ENCODE measurements around the gene PNPLA3. TPM values are rescaled to one million over a fixed set of nuclear protein-coding genes. Genes with fewer than 3 reads are reported as not detected.

Gene PNPLA3
- total RNA-seq, 8 experiments from 2014 or later, result 1.1 to 16.9 (median 3.0) TPM

GRCh38 chr22:43995798-43996169 lies 72.2 kb downstream of the PNPLA3 start:
- no peak overlapping the region for H3K27ac ChIP-seq
- in situ Hi-C loops (cut with MboI; ENCODE audit: low pct_unique_long_range_greater_than_20kb in 2 of 9, low sequenced_read_pairs in 9 of 9, unreplicated experiment in 9 of 9), result loop anchor here in 7 of 9 experiments (10.0 to 25.0 kb wide), 3 partner anchors 89 to 642 kb away; no protein-coding TSS in a partner anchor

GRCh38 chr22:43996170-43996980 lies 72.8 kb downstream of the PNPLA3 start:
- Histone ChIP-seq H3K27ac (no peak overlapping the region), H3K4me3 (no peak overlapping the region), H3K4me1 (replicated peaks in 1 of 2) (peaks cover 19 to 22% of the 10 kb centered on the region in 2 donors)
- no peak for ATAC-seq (replicated peaks in 6 of 8)
- 67 to 100% (median 94%) methylated on average over 1 to 23 of the region's 45 CpGs; no CpG with 5 or more reads in 3 of the 10 experiments for WGBS, 10 experiments
- in situ Hi-C loops (cut with MboI; ENCODE audit: low pct_unique_long_range_greater_than_20kb in 2 of 9, low sequenced_read_pairs in 9 of 9, unreplicated experiment in 9 of 9), result loop anchor here in 7 of 9 experiments (10.0 to 25.0 kb wide), 3 partner anchors 88 to 641 kb away; no protein-coding TSS in a partner anchor

More at GRCh38 chr22:43995798-43996169, 72.2 kb downstream of the PNPLA3 start:
- no peak for ATAC-seq (replicated peaks in 6 of 8)
- H3K4me1 ChIP-seq (replicated peaks in 1 of 2), result peaks cover 19 to 22% of the 10 kb centered on the region in 2 donors
- H3K4me3 ChIP-seq, result no peak overlapping the region
- 80 to 100% (median 97%) methylated on average over 1 to 6 of the region's 10 CpGs; no CpG with 5 or more reads in 7 of the 10 experiments for WGBS, 10 experiments

GRCh38 chr22:43996981-43997265 lies 73.3 kb downstream of the PNPLA3 start:
- Histone ChIP-seq H3K4me1 (replicated peaks in 1 of 2) (peaks cover 19 to 24% of the 10 kb centered on the region in 2 donors), H3K4me3 (no peak overlapping the region), H3K27ac (no peak overlapping the region)
- 67 to 100% (median 90%) methylated on average over 1 to 5 of the region's 8 CpGs; no CpG with 5 or more reads in 4 of the 10 experiments for WGBS, 10 experiments
- no peak for ATAC-seq (replicated peaks in 6 of 8)
- in situ Hi-C loops (cut with MboI; ENCODE audit: low pct_unique_long_range_greater_than_20kb in 2 of 9, low sequenced_read_pairs in 9 of 9, unreplicated experiment in 9 of 9), result loop anchor here in 7 of 9 experiments (10.0 to 25.0 kb wide), 3 partner anchors 88 to 640 kb away; no protein-coding TSS in a partner anchor

Other genes with a start within 250 kb of the PNPLA3 start
- 1 to 10 TPM; 1.0 to 9.2 (median 2.5) TPM for gene EFCAB6, start 111.5 kb upstream of the PNPLA3 start, total RNA-seq
- 10 to 100 TPM in 5 of 8 experiments, 1 to 10 TPM in 2, not detected in 1; 1.4 to 34.5 (median 25.4) TPM for gene SULT4A1, start 61.3 kb upstream of the PNPLA3 start, total RNA-seq
- gene PNPLA5, start 31.8 kb upstream of the PNPLA3 start, total RNA-seq, result under 1 TPM in 6 of 8 experiments, not detected in 2; 0.09 to 0.33 (median 0.18) TPM
- 10 to 100 TPM; 38.8 to 64.8 (median 55.7) TPM for gene SAMM50, start 31.6 kb downstream of the PNPLA3 start, total RNA-seq
- 10 to 100 TPM in 3 of 8 experiments, 1 to 10 TPM in 3, under 1 TPM in 2; 0.65 to 66.5 (median 3.3) TPM for gene PARVB, start 100.5 kb downstream of the PNPLA3 start, total RNA-seq